ENCODE data around the gene PCDH10.

DNA sequence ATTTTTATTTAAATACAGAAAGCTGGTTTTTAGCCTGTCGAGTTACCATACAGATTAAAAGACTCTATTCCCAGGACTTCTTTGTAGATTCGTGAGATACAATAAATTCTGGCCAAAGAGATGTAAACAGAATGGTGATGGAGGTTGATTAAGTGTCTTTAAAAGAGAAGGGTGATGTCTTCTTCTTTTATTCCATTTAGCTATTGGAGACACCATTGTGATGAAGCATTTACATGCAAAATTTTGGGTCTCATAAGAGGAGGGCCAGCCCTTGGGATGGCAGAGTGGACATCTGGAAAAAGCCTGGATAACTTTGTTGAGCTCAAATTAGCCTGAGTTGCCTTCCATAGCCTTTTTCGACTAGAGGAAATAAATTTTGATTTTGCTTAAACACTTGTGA, 21.6 kb upstream of the PCDH10 start:
- TF ChIP-seq POLR2A (IDR thresholded peaks at IDR 0.05) (no peak), POLR2AphosphoS5 (IDR thresholded peaks at IDR 0.05) (no peak)
- TF ChIP-seq, protein P1, sequence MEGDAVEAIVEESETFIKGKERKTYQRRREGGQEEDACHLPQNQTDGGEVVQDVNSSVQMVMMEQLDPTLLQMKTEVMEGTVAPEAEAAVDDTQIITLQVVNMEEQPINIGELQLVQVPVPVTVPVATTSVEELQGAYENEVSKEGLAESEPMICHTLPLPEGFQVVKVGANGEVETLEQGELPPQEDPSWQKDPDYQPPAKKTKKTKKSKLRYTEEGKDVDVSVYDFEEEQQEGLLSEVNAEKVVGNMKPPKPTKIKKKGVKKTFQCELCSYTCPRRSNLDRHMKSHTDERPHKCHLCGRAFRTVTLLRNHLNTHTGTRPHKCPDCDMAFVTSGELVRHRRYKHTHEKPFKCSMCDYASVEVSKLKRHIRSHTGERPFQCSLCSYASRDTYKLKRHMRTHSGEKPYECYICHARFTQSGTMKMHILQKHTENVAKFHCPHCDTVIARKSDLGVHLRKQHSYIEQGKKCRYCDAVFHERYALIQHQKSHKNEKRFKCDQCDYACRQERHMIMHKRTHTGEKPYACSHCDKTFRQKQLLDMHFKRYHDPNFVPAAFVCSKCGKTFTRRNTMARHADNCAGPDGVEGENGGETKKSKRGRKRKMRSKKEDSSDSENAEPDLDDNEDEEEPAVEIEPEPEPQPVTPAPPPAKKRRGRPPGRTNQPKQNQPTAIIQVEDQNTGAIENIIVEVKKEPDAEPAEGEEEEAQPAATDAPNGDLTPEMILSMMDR (IDR thresholded peaks at IDR 0.05) = no peak
